Measurements from ENCODE around the gene TMEM37.

GRCh38 chr2:119463990-119464389, 32.3 kb downstream of the TMEM37 start:
- TF ChIP-seq, protein P1, sequence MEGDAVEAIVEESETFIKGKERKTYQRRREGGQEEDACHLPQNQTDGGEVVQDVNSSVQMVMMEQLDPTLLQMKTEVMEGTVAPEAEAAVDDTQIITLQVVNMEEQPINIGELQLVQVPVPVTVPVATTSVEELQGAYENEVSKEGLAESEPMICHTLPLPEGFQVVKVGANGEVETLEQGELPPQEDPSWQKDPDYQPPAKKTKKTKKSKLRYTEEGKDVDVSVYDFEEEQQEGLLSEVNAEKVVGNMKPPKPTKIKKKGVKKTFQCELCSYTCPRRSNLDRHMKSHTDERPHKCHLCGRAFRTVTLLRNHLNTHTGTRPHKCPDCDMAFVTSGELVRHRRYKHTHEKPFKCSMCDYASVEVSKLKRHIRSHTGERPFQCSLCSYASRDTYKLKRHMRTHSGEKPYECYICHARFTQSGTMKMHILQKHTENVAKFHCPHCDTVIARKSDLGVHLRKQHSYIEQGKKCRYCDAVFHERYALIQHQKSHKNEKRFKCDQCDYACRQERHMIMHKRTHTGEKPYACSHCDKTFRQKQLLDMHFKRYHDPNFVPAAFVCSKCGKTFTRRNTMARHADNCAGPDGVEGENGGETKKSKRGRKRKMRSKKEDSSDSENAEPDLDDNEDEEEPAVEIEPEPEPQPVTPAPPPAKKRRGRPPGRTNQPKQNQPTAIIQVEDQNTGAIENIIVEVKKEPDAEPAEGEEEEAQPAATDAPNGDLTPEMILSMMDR (conservative IDR thresholded peaks at IDR 0.05 in 1 of 2, IDR thresholded peaks at IDR 0.05 in 1 of 2; ENCODE audit: extremely low read depth in 1 of 2, insufficient read depth in 1 of 2, low read depth in 1 of 2, low read length in 2 of 2) = no peak
- no peak for TF ChIP-seq EZH2 (IDR thresholded peaks at IDR 0.05; ENCODE audit: borderline replicate concordance, low read length)
